ENCODE data around the gene PTPRA.

DNA sequence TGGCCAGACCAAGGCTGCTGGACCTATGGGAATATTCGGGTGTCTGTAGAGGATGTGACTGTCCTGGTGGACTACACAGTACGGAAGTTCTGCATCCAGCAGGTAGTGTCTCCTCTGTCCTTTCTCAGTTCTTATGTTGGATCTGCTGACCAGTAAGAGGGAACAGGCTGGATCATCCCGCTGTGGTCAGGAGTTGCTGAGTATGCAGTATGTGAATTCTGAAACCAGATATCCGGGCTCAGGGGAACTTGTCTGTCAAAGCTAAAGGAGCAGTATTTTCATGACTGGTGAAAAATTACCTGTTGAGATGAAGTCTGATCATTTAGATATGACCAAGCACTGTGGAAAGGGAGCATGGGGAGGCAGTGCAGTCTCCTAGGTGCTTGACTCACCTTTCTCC is 148.0 kb downstream of the PTPRA start:
- TF ChIP-seq ETV6 (IDR thresholded peaks at IDR 0.05; ENCODE audit: borderline replicate concordance in 1 of 2, low read depth in 2 of 2, low read length in 1 of 2) (no peak), ETV6 (CRISPR knock-in tag; IDR thresholded peaks at IDR 0.05; ENCODE audit: borderline replicate concordance) (no peak), RAD21 (CRISPR knock-in tag; conservative IDR thresholded peaks at IDR 0.05 in 1 of 2, IDR thresholded peaks at IDR 0.05 in 1 of 2) (no peak), ZNF165 (CRISPR knock-in tag; IDR thresholded peaks at IDR 0.05; ENCODE audit: borderline replicate concordance) (no peak)

Measured in K562 (cell line).